ENCODE measurements around the gene NTPCR.
A peak's percentile ranks its signal among the peaks of the same experiment; 100 is the strongest.

NTPCR gene

DNA sequence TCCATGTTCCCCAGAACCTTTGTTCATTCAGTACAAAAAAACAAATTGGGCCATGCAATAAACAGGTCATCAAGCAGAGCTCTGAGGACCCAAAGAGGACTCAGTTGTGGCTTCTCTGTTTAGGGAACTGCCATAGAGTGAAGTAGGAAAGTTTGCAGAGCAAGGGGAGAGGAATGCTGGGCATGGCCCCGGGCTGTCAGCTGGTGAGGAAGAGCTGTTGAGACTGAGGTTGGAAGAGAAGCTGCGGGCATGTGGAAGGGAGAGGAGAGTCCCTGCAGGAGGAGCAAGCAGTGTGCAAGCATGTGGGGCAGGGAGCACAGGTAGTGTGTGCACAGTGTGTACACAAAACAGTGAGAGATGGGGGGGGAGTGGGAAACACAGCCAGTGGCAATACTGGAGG lies 71.8 kb downstream of the NTPCR start:
- H3K4me3 ChIP-seq (ENCODE audit: low read depth, low read length), result no peak overlapping the region
- no peak for DNase-seq
- H3K27ac ChIP-seq, result no peak overlapping the region
- TF ChIP-seq, protein P1, sequence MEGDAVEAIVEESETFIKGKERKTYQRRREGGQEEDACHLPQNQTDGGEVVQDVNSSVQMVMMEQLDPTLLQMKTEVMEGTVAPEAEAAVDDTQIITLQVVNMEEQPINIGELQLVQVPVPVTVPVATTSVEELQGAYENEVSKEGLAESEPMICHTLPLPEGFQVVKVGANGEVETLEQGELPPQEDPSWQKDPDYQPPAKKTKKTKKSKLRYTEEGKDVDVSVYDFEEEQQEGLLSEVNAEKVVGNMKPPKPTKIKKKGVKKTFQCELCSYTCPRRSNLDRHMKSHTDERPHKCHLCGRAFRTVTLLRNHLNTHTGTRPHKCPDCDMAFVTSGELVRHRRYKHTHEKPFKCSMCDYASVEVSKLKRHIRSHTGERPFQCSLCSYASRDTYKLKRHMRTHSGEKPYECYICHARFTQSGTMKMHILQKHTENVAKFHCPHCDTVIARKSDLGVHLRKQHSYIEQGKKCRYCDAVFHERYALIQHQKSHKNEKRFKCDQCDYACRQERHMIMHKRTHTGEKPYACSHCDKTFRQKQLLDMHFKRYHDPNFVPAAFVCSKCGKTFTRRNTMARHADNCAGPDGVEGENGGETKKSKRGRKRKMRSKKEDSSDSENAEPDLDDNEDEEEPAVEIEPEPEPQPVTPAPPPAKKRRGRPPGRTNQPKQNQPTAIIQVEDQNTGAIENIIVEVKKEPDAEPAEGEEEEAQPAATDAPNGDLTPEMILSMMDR (IDR thresholded peaks at IDR 0.05; ENCODE audit: low read depth, low read length), result no peak
- H3K36me3 ChIP-seq, result no peaks in the 10 kb centered on the region
- no peaks in the 10 kb centered on the region for H3K9me3 ChIP-seq (ENCODE audit: severe bottlenecking)
- H3K27me3 ChIP-seq (ENCODE audit: insufficient read depth, low read depth, severe bottlenecking), result no peaks in the 10 kb centered on the region

DNA sequence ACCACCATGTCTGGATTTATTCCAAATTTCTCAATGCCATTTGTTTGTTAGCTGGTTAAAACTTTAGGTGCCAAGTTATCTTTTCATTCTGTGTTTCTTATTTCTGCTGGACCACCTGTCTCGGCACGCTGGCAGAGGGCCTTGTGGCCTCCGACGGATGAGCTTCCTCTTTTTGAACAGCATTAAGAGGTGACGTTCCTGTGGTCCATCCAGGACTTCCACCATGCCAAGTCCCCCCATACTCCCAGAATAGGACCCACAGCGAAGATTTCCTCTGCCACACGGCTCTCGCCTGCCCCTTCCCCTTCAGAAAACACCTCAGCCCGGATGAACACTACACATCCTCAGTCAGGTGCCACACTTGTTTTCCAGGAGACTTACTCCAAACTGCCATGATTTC lies 73.8 kb downstream of the NTPCR start:
- no peak for DNase-seq
- no peaks in the 10 kb centered on the region for H3K27me3 ChIP-seq (ENCODE audit: insufficient read depth, low read depth, severe bottlenecking)
- H3K9me3 ChIP-seq (ENCODE audit: severe bottlenecking), result no peaks in the 10 kb centered on the region
- no peaks in the 10 kb centered on the region for H3K36me3 ChIP-seq
- no peak overlapping the region for H3K4me3 ChIP-seq (ENCODE audit: low read depth, low read length)
- no peak overlapping the region for H3K27ac ChIP-seq
- TF ChIP-seq, protein P1 (IDR thresholded peaks at IDR 0.05; ENCODE audit: low read depth, low read length), result no peak

DNA sequence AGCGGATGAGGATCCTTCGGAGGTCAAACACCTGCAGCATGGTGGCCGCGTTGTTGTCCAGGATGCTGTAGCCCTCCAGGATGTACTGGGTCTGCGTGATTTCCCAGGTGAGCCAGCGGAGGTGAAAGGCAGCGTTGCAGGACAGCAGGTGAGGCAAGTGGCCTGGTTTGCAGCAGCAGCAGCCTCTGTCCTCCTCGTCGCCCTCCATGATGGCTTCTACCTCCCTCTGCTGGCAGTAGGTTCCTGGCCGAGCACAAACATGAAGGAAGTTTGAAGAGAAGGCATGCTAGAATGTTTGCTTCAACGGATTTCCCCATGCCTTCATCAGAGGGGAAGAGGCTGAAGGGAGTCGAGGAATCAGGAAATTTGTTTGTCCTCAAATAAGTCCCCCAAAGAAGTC lies 74.7 kb downstream of the NTPCR start:
- Histone ChIP-seq H3K4me3 (ENCODE audit: low read depth, low read length) (no peak overlapping the region), H3K27ac (no peak overlapping the region), H3K36me3 (no peaks in the 10 kb centered on the region), H3K27me3 (ENCODE audit: insufficient read depth, low read depth, severe bottlenecking) (no peaks in the 10 kb centered on the region), H3K9me3 (ENCODE audit: severe bottlenecking) (no peaks in the 10 kb centered on the region)
- TF ChIP-seq, protein P1 (IDR thresholded peaks at IDR 0.05; ENCODE audit: low read depth, low read length), result peak; percentile 99
- peak; percentile 93 for DNase-seq

DNA sequence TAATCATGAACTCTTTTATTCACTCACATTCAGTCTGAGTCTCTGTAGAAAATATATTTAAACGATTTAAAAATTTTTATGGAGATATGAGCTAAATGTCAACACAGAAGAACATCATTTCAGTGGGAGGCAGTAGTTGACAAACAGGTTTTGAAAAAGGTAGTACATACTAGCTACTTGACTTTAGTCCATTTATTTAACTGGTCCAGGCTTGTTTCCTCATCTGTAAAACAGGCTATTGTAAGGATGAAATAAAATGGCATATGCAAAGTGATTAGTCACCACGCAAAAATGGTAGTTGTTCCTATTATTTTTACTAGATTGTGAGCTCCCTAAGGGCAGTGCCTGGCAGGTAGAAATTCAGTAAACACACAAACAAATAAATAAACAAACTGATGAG lies 75.2 kb downstream of the NTPCR start:
- no peak for DNase-seq
- Histone ChIP-seq H3K36me3 (no peaks in the 10 kb centered on the region), H3K4me3 (ENCODE audit: low read depth, low read length) (no peak overlapping the region), H3K27me3 (ENCODE audit: insufficient read depth, low read depth, severe bottlenecking) (no peaks in the 10 kb centered on the region), H3K9me3 (ENCODE audit: severe bottlenecking) (no peaks in the 10 kb centered on the region), H3K27ac (no peak overlapping the region)
- TF ChIP-seq, protein P1 (IDR thresholded peaks at IDR 0.05; ENCODE audit: low read depth, low read length), result no peak

DNA sequence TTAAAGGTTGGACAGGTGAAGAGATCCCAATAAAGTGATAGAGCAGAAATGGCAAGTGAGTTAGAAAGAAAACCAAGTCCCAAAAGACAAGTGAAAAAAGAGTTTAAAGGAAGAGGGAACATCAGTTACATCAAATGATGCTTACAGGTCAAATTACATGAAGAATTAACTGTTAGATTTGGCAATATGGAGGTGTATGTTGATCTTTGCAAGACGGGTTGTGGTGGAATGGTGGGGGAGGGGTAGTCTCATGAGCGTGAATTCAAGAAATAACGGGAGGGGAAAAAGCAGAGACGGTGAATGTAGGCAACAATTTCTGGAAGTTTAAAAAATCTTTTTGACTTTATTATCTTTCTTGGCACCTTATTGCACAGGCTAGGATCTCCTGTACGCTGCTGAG lies 76.6 kb downstream of the NTPCR start:
- H3K9me3 ChIP-seq (ENCODE audit: severe bottlenecking), result no peaks in the 10 kb centered on the region
- no peaks in the 10 kb centered on the region for H3K36me3 ChIP-seq
- H3K27me3 ChIP-seq (ENCODE audit: insufficient read depth, low read depth, severe bottlenecking), result no peaks in the 10 kb centered on the region
- H3K4me3 ChIP-seq (ENCODE audit: low read depth, low read length), result no peak overlapping the region
- H3K27ac ChIP-seq, result no peak overlapping the region
- no peak for DNase-seq
- TF ChIP-seq, protein P1 (IDR thresholded peaks at IDR 0.05; ENCODE audit: low read depth, low read length), result no peak

DNA sequence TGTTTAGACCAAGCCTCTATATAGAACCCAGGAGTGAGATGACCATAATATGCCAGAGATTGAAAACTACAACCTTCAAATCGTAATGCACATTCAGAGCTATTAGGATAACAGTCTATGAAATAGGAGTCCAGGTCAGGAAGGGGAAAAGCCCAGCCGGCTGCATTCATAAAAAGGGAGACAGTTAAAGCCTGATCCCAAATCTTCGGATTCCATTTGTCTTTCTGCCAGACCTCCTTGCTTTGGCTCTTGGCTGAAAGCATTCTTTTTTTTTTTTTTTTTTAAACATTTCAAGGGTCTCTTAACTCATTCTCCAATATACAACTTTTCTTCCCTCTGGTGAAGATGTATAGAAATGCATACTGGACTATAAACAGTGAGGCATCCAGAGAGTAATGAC lies 81.1 kb downstream of the NTPCR start:
- no peaks in the 10 kb centered on the region for H3K36me3 ChIP-seq
- TF ChIP-seq, protein P1 (IDR thresholded peaks at IDR 0.05; ENCODE audit: low read depth, low read length), result no peak
- no peak overlapping the region for H3K4me3 ChIP-seq (ENCODE audit: low read depth, low read length)
- no peak for DNase-seq
- no peaks in the 10 kb centered on the region for H3K27me3 ChIP-seq (ENCODE audit: insufficient read depth, low read depth, severe bottlenecking)
- no peaks in the 10 kb centered on the region for H3K9me3 ChIP-seq (ENCODE audit: severe bottlenecking)
- H3K27ac ChIP-seq, result no peak overlapping the region

Data from WERI-Rb-1 (cell line).